HCT116 (cell line): Measurements from ENCODE around the gene PMEPA1. TPM values are rescaled to one million over a fixed set of nuclear protein-coding genes. Genes with fewer than 3 reads are reported as not detected.

Source experiments
- ATAC-seq: fragments of 200-7000 bp; cut with Tn5 transposase; 2 replicates; pipeline ENCODE4 v1.9.1; 2020; ENCODE audit warnings: mild to moderate bottlenecking, moderate library complexity
- BruUV-seq: library from RNA; stranded (reverse); fragments of 400-500 nt; replicated peaks from 2 replicates; lab custom pipeline; 2021; lab: Mats Ljungman, UMichigan
- CTCF ChIA-PET: fragments of 300-600 bp; sonication (Branson Sonifier 250); formaldehyde crosslinking; loops from one replicate; lab custom pipeline; 2021; ENCODE audit warnings: antibody characterized with exemption; lab: Charles Lee
- POLR2A ChIA-PET: fragments of 300-600, 350-600 bp; sonication (Branson Sonifier 250); formaldehyde crosslinking; loops from one replicate; lab custom pipeline; 2021; ENCODE audit warnings: antibody characterized with exemption; lab: Charles Lee
- RAD21 ChIA-PET, 2 experiments: fragments of 300-600 bp; sonication (Branson Sonifier 250); formaldehyde crosslinking; loops; one replicate each; lab custom pipeline; 2023; ENCODE audit warnings: low total read pairs in 2 of 2; ENCODE audit not compliant: uncharacterized antibody in 2 of 2, unreplicated experiment in 2 of 2, low non-redundant PET in 1 of 2; lab: Charles Lee
- DNase-seq: peaks from one replicate; pipeline ENCODE4 v3.0.0-alpha.2; 2010; ENCODE audit warnings: low read depth, low spot score
- H2AFZ ChIP-seq: fragments of 200-600 bp; shearing (Covaris generic), sonication (generic); 2 replicates; pipeline ENCODE4 v1.6.1; 2017; ENCODE audit warnings: low read depth, mixed run types, mixed read lengths, antibody characterized with exemption, low read length; ENCODE audit not compliant: poor library complexity, severe bottlenecking
- H3K27ac ChIP-seq: 2 replicates; pipeline ENCODE4 v1.5.1; 2012; ENCODE audit warnings: low read depth, low read length
- H3K27me3 ChIP-seq: fragments of 200-600 bp; sonication (generic); 2 replicates; pipeline ENCODE4 v1.6.1; 2016; ENCODE audit warnings: mixed run types, low read length, mixed read lengths; ENCODE audit not compliant: insufficient read depth
- H3K36me3 ChIP-seq, 2 experiments: fragments of 200-500 bp in 1 of 2; fragments of 200-600 bp in 1 of 2; sonication (Bioruptor generic) in 1 of 2; sonication (generic) in 1 of 2; 2 replicates each; pipeline versions ENCODE4 v1.5.1 to v1.6.1; 2014 to 2016; ENCODE audit warnings: low read length in 2 of 2, inconsistent platforms in 1 of 2, mixed read lengths in 1 of 2, mixed run types in 1 of 2; ENCODE audit not compliant: insufficient read depth in 2 of 2, control insufficient read depth in 1 of 2
- H3K4me1 ChIP-seq, 2 experiments: fragments of 200-600 bp in 1 of 2; sonication (generic) in 1 of 2; 2 replicates each; pipeline versions ENCODE4 v1.5.1 to v1.6.1; 2012 to 2017; ENCODE audit warnings: low read length in 2 of 2, inconsistent platforms in 1 of 2, mild to moderate bottlenecking in 1 of 2, mixed read lengths in 1 of 2, mixed run types in 1 of 2, moderate library complexity in 1 of 2; ENCODE audit not compliant: insufficient read depth in 2 of 2, control insufficient read depth in 1 of 2
- H3K4me2 ChIP-seq: fragments of 200-600 bp; sonication (generic); 2 replicates; pipeline ENCODE4 v1.6.1; 2017; ENCODE audit warnings: mixed run types, low read length, mixed read lengths
- H3K4me3 ChIP-seq, 2 experiments: fragments of 200-600 bp in 1 of 2; sonication (generic) in 1 of 2; replicated peaks in 1 of 2; 2 replicates each; pipeline ENCODE4 v1.5.1; 2011 to 2016; ENCODE audit warnings: low read length in 2 of 2, control low read depth in 1 of 2, low read depth in 1 of 2, mild to moderate bottlenecking in 1 of 2, mixed read lengths in 1 of 2, mixed run types in 1 of 2
- H3K79me2 ChIP-seq: fragments of 200-600 bp; sonication (generic); 2 replicates; pipeline ENCODE4 v1.6.1; 2017; ENCODE audit warnings: mild to moderate bottlenecking, mixed run types, low read length, moderate library complexity, mixed read lengths; ENCODE audit not compliant: insufficient read depth
- H3K9ac ChIP-seq: fragments of 200-600 bp; sonication (generic); 2 replicates; pipeline ENCODE4 v1.6.1; 2016; ENCODE audit warnings: low read length, mixed read lengths
- H3K9me2 ChIP-seq: fragments of 200-600 bp; sonication (generic), shearing (Covaris generic); 2 replicates; pipeline ENCODE4 v1.6.1; 2017; ENCODE audit warnings: mixed run types, mild to moderate bottlenecking, moderate library complexity; ENCODE audit not compliant: insufficient read depth
- H3K9me3 ChIP-seq, 2 experiments: fragments of 200-500 bp in 1 of 2; fragments of 200-600 bp in 1 of 2; sonication (Bioruptor generic) in 1 of 2; sonication (generic) in 1 of 2; 2 replicates each; pipeline ENCODE4 v1.6.1; 2014 to 2017; ENCODE audit warnings: low read length in 2 of 2, mixed read lengths in 2 of 2, inconsistent platforms in 1 of 2, low read depth in 1 of 2, mild to moderate bottlenecking in 1 of 2, mixed run types in 1 of 2, moderate library complexity in 1 of 2; ENCODE audit not compliant: control insufficient read depth in 1 of 2, insufficient read depth in 1 of 2
- H4K20me1 ChIP-seq: fragments of 200-600 bp; sonication (generic), shearing (Covaris generic); 2 replicates; pipeline ENCODE4 v1.6.1; 2017; ENCODE audit warnings: mixed run types, mild to moderate bottlenecking, moderate library complexity; ENCODE audit not compliant: insufficient read depth
- ELF1 ChIP-seq: IDR thresholded peaks from 2 replicates; pipeline ENCODE4 v1.6.1; 2012; ENCODE audit warnings: low read depth, borderline replicate concordance
- EZH2 ChIP-seq: fragments of 200-600 bp; sonication (generic); IDR thresholded peaks from 2 replicates; pipeline ENCODE4 v1.6.1; 2017; ENCODE audit warnings: antibody characterized with exemption, mixed run types
- JUND ChIP-seq: IDR thresholded peaks from 2 replicates; pipeline ENCODE4 v1.6.1; 2012
- POLR2AphosphoS5 ChIP-seq: IDR thresholded peaks from 2 replicates; pipeline ENCODE4 v1.6.1; 2011; ENCODE audit warnings: mild to moderate bottlenecking, low read depth, low read length, moderate library complexity
- SP1 ChIP-seq: IDR thresholded peaks from 2 replicates; pipeline ENCODE4 v1.6.1; 2012; ENCODE audit warnings: low read depth
- TCF7L2 ChIP-seq: IDR thresholded peaks from 2 replicates; pipeline ENCODE4 v1.7.0; 2011; ENCODE audit warnings: borderline replicate concordance, inconsistent platforms; ENCODE audit not compliant: insufficient read depth, insufficient read length; ENCODE audit errors: extremely low read depth
- YY1 ChIP-seq: IDR thresholded peaks from 2 replicates; pipeline ENCODE4 v1.6.1; 2011; ENCODE audit warnings: low read length, low read depth, moderate library complexity, mild to moderate bottlenecking; ENCODE audit not compliant: insufficient replicate concordance; ENCODE audit errors: extremely low read depth
- ZFX ChIP-seq: fragments of 450-650 bp; IDR thresholded peaks from 2 replicates; pipeline ENCODE4 v1.6.1; 2017
- ZNF274 ChIP-seq: fragments of 200-500 bp; sonication (Bioruptor generic); IDR thresholded peaks from 2 replicates; pipeline ENCODE4 v1.6.1; 2014; ENCODE audit warnings: mild to moderate bottlenecking, low read depth, low read length, inconsistent platforms
- intact Hi-C: fragments of 100-400 bp; cut with micrococcal nuclease; formaldehyde crosslinking; loops from 2 replicates; pipeline ENCODE4 v1.10.0; 2022
- total RNA-seq: library from RNA; stranded (reverse); gene quantifications from one replicate; pipeline ENCODE4 v1.2.1, GENCODE V29; 2021; ENCODE audit not compliant: unreplicated experiment
- TF ChIP-seq, protein P1 (sequence below), 3 experiments: fragments of 200-600 bp in 1 of 3; sonication (generic) in 1 of 3; IDR thresholded peaks in 2 of 3; conservative IDR thresholded peaks in 1 of 3; 2 replicates each; pipeline ENCODE4 v1.5.1; 2012 to 2017; ENCODE audit warnings: low read depth in 2 of 3, low read length in 2 of 3, antibody characterized with exemption in 1 of 3, borderline replicate concordance in 1 of 3, control low read depth in 1 of 3, mild to moderate bottlenecking in 1 of 3, mixed read lengths in 1 of 3, mixed run types in 1 of 3, moderate library complexity in 1 of 3; ENCODE audit not compliant: insufficient read depth in 1 of 3
- TF ChIP-seq, protein P2 (sequence below): IDR thresholded peaks from 2 replicates; pipeline ENCODE4 v1.6.1; 2012
- TF ChIP-seq, protein P3 (sequence below): IDR thresholded peaks from 2 replicates; pipeline ENCODE4 v1.6.1; 2011; ENCODE audit warnings: mild to moderate bottlenecking, low read length, moderate library complexity; ENCODE audit not compliant: insufficient replicate concordance; ENCODE audit errors: extremely low read depth
- TF ChIP-seq, protein P4 (sequence below): IDR thresholded peaks from 2 replicates; pipeline ENCODE4 v1.6.1; 2012
- TF ChIP-seq, protein P5 (sequence below): IDR thresholded peaks from 2 replicates; pipeline ENCODE4 v1.6.1; 2012; ENCODE audit warnings: low read depth

Gene PMEPA1
- total RNA-seq, 1 experiment from 2014 or later, result 0.64 TPM

DNA sequence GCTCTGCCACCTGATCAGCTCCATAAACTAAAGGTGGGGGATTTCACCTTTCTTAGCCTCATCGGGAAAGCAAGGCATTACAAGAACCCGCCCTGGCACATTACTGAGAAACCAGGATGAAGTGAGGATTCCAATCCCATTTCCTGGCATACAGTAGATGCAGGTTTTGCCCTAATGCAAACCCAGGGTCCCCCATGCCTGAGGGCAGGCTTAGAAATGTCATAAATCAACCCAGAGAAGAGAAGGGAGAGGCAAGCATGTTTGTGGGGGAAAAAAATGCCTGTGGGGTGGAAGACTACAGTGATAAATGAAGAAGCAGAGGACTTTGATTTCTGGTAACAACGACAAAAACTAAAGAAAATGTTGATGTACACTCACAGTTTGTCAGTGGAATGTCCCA is 18.0 kb upstream of the PMEPA1 start (continued):
- TF ChIP-seq, protein P1, sequence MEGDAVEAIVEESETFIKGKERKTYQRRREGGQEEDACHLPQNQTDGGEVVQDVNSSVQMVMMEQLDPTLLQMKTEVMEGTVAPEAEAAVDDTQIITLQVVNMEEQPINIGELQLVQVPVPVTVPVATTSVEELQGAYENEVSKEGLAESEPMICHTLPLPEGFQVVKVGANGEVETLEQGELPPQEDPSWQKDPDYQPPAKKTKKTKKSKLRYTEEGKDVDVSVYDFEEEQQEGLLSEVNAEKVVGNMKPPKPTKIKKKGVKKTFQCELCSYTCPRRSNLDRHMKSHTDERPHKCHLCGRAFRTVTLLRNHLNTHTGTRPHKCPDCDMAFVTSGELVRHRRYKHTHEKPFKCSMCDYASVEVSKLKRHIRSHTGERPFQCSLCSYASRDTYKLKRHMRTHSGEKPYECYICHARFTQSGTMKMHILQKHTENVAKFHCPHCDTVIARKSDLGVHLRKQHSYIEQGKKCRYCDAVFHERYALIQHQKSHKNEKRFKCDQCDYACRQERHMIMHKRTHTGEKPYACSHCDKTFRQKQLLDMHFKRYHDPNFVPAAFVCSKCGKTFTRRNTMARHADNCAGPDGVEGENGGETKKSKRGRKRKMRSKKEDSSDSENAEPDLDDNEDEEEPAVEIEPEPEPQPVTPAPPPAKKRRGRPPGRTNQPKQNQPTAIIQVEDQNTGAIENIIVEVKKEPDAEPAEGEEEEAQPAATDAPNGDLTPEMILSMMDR (IDR thresholded peaks at IDR 0.05 in 2 of 3, conservative IDR thresholded peaks at IDR 0.05 in 1 of 3; ENCODE audit: borderline replicate concordance in 1 of 3, insufficient read depth in 1 of 3, low read depth in 2 of 3, low read length in 2 of 3), result no peak
- TF ChIP-seq TCF7L2 (no peak), YY1 (no peak), SP1 (no peak), ZFX (no peak), ZNF274 (no peak), ELF1 (no peak)
- TF ChIP-seq, protein P2, sequence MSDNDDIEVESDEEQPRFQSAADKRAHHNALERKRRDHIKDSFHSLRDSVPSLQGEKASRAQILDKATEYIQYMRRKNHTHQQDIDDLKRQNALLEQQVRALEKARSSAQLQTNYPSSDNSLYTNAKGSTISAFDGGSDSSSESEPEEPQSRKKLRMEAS, result no peak
- TF ChIP-seq, protein P3, sequence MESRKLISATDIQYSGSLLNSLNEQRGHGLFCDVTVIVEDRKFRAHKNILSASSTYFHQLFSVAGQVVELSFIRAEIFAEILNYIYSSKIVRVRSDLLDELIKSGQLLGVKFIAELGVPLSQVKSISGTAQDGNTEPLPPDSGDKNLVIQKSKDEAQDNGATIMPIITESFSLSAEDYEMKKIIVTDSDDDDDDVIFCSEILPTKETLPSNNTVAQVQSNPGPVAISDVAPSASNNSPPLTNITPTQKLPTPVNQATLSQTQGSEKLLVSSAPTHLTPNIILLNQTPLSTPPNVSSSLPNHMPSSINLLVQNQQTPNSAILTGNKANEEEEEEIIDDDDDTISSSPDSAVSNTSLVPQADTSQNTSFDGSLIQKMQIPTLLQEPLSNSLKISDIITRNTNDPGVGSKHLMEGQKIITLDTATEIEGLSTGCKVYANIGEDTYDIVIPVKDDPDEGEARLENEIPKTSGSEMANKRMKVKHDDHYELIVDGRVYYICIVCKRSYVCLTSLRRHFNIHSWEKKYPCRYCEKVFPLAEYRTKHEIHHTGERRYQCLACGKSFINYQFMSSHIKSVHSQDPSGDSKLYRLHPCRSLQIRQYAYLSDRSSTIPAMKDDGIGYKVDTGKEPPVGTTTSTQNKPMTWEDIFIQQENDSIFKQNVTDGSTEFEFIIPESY, result no peak

DNA sequence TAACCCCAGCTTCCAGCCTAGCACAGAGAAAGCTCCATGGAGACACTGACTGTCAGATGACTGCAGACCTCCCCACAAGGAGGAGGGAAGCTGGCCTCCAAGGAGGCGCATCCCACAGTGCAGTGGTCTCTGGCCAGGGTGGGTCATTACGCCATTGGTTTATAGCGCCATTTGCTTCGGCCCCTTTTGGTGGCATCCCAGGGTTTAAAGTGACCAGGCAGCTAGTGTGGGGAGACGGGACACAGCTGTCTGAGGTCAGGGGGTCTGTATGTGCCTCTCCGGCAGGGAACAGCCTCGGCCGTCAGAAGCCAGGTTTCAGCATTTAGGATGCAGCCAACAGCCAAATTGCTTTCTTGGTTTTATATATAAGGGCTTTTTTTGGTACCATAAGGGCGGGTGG is 15.8 kb upstream of the PMEPA1 start:
- ChIA-PET RAD21 (no interaction called here), POLR2A (no interaction called here), CTCF (no interaction called here)
- H3K27ac ChIP-seq, result no peak overlapping the region
- H3K4me1 ChIP-seq, result no peaks in the 10 kb centered on the region
- DNase-seq, result no peak
- no peaks in the 10 kb centered on the region for H3K36me3 ChIP-seq
- no TSS peak for BruUV-seq
- H3K9me3 ChIP-seq, result no peaks in the 10 kb centered on the region
- no peak overlapping the region for H3K4me2 ChIP-seq
- no peak overlapping the region for H2AFZ ChIP-seq
- H3K79me2 ChIP-seq, result no peaks in the 10 kb centered on the region
- no peak overlapping the region for H3K4me3 ChIP-seq
- peaks cover 86% of the 10 kb centered on the region for H3K27me3 ChIP-seq
- no peaks in the 10 kb centered on the region for H4K20me1 ChIP-seq
- no peaks in the 10 kb centered on the region for H3K9me2 ChIP-seq
- intact Hi-C loops, result no loop called here
- ATAC-seq, result no peak
- H3K9ac ChIP-seq, result no peak overlapping the region
- TF ChIP-seq, protein P1 (IDR thresholded peaks at IDR 0.05 in 2 of 3, conservative IDR thresholded peaks at IDR 0.05 in 1 of 3; ENCODE audit: borderline replicate concordance in 1 of 3, insufficient read depth in 1 of 3, low read depth in 2 of 3, low read length in 2 of 3), result no peak
- TF ChIP-seq EZH2, result no peak
- no peak for TF ChIP-seq JUND
- TF ChIP-seq, protein P4, sequence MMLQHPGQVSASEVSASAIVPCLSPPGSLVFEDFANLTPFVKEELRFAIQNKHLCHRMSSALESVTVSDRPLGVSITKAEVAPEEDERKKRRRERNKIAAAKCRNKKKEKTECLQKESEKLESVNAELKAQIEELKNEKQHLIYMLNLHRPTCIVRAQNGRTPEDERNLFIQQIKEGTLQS, result no peak
- TF ChIP-seq, protein P5, sequence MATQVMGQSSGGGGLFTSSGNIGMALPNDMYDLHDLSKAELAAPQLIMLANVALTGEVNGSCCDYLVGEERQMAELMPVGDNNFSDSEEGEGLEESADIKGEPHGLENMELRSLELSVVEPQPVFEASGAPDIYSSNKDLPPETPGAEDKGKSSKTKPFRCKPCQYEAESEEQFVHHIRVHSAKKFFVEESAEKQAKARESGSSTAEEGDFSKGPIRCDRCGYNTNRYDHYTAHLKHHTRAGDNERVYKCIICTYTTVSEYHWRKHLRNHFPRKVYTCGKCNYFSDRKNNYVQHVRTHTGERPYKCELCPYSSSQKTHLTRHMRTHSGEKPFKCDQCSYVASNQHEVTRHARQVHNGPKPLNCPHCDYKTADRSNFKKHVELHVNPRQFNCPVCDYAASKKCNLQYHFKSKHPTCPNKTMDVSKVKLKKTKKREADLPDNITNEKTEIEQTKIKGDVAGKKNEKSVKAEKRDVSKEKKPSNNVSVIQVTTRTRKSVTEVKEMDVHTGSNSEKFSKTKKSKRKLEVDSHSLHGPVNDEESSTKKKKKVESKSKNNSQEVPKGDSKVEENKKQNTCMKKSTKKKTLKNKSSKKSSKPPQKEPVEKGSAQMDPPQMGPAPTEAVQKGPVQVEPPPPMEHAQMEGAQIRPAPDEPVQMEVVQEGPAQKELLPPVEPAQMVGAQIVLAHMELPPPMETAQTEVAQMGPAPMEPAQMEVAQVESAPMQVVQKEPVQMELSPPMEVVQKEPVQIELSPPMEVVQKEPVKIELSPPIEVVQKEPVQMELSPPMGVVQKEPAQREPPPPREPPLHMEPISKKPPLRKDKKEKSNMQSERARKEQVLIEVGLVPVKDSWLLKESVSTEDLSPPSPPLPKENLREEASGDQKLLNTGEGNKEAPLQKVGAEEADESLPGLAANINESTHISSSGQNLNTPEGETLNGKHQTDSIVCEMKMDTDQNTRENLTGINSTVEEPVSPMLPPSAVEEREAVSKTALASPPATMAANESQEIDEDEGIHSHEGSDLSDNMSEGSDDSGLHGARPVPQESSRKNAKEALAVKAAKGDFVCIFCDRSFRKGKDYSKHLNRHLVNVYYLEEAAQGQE, result no peak
- no peak for TF ChIP-seq TCF7L2
- TF ChIP-seq POLR2AphosphoS5, result no peak
